HG03558 (cell line): ENCODE measurements around the gene SFT2D1.
"Not testable (repeated sequence)": the region's sequence is repeated elsewhere in the genome, so short reads cannot be mapped to it uniquely, and the experiment has no call there.

Experiments
- ATAC-seq: cut with Tn5 transposase; IDR thresholded peaks from one replicate; pipeline ENCODE4 v1.9.1; 2021; ENCODE audit warnings: moderate number of reproducible peaks; ENCODE audit not compliant: unreplicated experiment; ENCODE audit errors: extremely low read depth

The SFT2D1 gene

GRCh38 chr6:166365221-166365620 is 22.9 kb upstream of the SFT2D1 start:
- ATAC-seq, result no peak

DNA sequence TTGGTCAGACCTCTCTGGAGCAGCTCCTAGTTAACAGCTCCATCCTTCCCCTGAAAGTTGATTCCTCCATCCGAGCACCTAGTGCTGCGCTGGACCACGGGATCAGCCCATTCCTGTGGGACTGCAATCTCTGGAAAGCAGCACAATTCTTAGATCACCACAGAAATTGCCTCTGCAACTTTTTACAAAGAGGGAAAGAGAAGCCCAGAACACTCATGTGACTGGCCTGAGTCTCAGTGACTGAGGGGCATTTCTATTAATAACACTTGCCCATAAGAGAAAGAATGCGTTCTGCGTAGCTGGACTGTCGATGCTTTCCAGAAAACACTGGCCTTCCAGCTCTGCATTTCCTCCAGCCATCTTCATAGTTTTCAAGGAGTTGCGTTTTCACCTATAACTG is 22.1 kb upstream of the SFT2D1 start:
- no peak for ATAC-seq

GRCh38 chr6:166362427-166362826 is 20.1 kb upstream of the SFT2D1 start:
- ATAC-seq, result not testable (repeated sequence)

DNA sequence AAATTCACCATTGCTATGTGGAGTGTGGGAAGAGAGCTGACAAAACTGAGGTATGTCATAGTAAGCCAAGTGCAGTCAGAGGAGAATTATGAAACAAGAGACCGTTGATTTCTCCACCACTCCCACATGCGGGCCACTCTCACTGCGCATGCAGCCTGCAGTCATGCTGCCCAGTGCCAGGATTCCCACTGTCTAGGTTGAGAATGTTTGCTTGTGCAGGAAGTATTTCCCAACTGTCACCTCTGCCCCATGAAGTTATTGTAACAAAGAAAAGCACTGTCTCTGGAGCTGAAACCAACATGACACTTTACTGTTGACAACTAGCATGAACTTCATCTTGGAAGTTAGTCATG is 18.7 kb upstream of the SFT2D1 start:
- ATAC-seq, result no peak

GRCh38 chr6:166360243-166361076 is 18.1 kb upstream of the SFT2D1 start:
- no peak for ATAC-seq

DNA sequence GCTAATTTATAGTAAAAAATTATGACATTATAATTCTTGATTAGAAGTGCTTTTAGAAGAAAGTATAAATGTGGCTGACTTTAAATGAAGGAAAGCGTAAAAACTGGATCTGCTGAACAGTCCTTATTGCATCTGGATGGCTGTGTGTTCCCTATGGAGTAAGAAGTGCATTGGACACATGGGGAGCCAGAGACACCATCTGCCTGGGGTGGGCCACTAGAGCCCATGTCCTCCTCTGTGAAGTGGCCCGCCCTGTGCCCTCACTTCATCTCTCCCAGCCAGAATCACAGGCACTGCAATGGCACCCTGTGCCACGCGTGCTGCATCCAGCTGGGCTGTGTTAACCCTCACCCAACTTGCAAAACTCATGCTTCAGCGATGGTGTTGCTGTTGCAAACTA is 13.2 kb upstream of the SFT2D1 start:
- ATAC-seq, result no peak

DNA sequence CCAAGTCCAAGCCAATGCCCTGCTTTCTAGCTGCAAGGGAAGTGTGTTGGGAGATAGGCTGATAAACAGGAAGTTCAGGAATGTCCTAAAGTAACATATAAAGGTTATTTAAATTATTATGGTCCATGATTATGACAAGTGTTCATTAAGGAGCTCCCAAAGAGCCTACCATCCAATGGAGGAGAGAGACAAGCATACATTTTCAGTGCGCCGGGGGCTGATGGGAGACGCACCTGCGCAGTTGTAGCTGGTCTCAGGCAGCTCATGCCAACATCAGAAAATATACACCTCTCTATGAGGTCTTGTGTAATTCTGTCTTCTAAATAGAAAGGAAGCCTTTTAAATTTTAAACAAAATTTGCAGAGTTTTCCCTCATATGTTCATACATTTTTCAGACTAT is 12.6 kb upstream of the SFT2D1 start:
- ATAC-seq, result no peak

- ATAC-seq, result no peak
Observed at GRCh38 chr6:166354143-166354542, 11.8 kb upstream of the SFT2D1 start.

- ATAC-seq, result no peak
Observed at GRCh38 chr6:166353507-166353906, 11.2 kb upstream of the SFT2D1 start.

GRCh38 chr6:166352923-166353322 is 10.6 kb upstream of the SFT2D1 start:
- no peak for ATAC-seq

DNA sequence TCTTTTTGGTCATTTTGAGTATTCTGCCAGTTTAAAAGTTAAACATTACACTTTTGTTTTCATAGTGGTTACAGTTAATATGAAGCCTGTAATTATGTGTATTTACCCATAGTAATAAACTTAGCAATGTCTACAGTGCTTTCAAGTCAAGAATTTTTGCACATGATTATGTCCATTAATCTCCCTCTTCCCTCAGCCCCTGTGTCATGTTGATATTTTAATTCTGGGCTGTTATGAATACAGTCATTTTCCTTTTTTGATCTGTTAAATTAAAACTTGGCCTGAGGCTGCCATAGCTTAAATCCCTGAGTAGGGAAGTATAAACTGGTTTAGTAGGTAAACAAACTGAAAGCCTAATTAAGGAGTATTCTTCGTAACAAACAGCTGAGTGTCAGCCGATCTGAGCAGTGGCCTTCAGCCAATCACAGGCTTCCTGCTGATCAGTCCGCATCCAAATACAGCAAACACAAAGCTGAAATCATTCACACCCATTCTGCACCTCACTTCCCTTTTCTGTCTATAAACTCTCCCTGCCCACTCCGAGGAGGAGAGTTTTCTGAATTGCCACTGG is 9.5 kb upstream of the SFT2D1 start:
- ATAC-seq, result peak; percentile 74

DNA sequence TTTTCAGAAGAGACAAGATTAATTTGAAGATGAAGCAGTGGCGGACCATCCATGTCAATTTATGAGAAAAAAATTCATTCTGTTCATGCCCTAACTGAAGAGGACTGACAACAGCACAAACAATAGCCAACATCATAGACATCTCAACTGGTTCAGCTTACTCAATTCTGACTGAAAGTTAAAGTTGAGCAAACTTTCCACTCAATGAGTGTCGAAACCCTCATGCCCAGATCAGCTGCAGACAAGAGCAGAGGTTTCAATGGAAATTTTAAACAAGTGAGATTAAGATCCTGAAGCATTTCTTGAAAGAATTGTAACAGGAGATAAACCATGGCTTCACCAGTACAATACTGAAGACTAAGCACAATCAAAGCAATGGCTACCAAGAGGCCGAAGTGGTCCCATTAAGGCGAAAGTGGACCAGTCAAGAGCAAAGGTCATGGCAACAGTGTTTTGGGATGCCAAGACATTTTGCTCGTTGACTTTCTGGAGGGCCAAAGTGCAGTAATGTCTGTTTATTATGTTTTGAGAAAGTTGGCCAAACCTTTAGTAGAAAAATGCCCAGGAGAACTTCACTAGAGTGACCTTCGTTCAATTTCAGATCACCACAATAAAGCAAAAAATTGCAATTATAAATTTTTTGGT is 6.1 kb upstream of the SFT2D1 start:
- no peak for ATAC-seq

GRCh38 chr6:166346965-166347364 is 4.6 kb upstream of the SFT2D1 start:
- ATAC-seq, result no peak

DNA sequence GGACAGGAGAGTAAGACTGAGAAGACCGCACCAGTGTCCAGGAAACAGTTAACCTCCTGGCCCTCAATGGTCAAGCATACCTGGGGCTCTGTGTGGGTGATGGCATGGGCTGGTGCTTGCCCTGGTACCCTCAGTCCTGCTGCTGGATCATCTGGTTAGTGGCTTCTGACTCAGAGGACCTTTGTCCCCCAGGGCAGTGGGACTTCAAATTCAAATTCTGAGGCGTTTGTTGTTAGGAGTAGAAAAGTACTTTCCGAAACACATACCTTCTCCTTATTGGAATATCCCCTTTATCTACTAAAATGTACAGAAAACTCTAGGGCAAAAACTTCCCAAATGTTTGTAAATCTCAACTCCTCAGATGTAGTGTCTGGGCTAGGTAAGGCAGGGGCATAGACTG is 4.1 kb upstream of the SFT2D1 start:
- ATAC-seq, result no peak

GRCh38 chr6:166345672-166346071 is 3.3 kb upstream of the SFT2D1 start:
- not testable (repeated sequence) for ATAC-seq

DNA sequence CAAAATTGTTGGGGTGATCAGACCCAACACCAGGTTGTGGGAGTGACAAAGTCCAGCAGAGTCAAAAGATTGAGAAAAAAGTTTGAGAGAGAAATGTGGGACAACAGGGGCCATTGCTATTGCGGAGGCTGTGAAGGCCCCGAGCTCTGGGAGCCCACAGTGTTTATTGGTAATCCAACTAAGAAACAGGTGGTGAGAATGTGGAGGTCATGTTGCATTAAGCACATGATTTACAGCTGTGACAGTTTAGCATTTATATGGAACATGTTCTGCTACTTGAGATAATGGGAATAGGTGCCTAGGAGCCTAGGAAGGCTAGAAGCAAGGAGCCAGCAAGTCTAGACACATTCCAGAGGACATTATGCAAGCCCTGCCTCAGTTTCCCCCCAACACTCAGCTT is 2.6 kb upstream of the SFT2D1 start:
- ATAC-seq, result not testable (repeated sequence)

- no peak for ATAC-seq
Observed at GRCh38 chr6:166344240-166344639, 1.9 kb upstream of the SFT2D1 start.

GRCh38 chr6:166343150-166343487 is 774 bp upstream of the SFT2D1 start:
- peak; percentile 20 for ATAC-seq

- ATAC-seq, result no peak
Observed at GRCh38 chr6:166341977-166342348, 382 bp downstream of the SFT2D1 start.

DNA sequence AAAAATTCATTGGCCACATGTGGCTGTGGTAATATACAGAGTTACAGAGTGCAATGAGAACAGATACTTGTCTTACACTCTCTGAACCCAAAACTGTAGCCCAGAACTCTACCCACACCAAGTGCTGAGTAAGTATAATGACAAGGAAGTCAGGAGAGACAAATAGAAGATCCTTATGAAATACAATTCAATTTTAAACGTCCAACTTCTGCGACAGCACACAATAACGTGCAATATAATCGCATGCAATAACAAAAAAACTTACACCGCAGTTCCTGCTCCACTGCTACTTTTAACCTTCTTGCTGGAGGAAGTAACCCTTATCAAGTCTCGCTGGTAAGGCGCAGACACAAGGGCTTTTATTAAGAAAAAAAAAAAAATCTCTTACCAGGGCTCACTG is 881 bp downstream of the SFT2D1 start:
- no peak for ATAC-seq

DNA sequence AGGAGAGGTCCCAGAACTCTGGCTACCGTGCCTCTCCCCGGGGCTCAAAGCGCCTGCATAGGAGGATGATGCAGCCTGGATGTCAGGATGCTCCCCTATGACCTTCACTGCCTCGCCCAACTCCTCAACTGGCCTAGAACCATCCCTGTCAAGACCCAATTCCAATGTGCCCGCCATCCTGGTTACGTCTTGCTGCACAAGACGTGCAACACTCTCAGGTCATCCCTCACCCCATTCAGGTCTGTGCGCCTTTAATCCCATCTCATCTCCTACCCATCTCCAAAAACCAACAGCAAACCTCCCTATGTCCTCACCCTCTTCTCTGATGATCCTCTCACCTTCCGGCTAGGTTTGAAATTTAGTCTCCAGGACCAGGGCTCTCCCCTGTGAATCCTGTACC is 3.5 kb downstream of the SFT2D1 start:
- no peak for ATAC-seq

GRCh38 chr6:166336847-166337246 is 5.5 kb downstream of the SFT2D1 start:
- ATAC-seq, result no peak
